GM19438 (cell line): ENCODE measurements around the gene CTF1.
"Not testable (repeated sequence)": the region's sequence is repeated elsewhere in the genome, so short reads cannot be mapped to it uniquely, and the experiment has no call there.

Source experiments
- ATAC-seq: cut with Tn5 transposase; IDR thresholded peaks from one replicate; pipeline ENCODE4 v1.9.1; 2021; ENCODE audit warnings: low read depth; ENCODE audit not compliant: unreplicated experiment

CTF1 gene

DNA sequence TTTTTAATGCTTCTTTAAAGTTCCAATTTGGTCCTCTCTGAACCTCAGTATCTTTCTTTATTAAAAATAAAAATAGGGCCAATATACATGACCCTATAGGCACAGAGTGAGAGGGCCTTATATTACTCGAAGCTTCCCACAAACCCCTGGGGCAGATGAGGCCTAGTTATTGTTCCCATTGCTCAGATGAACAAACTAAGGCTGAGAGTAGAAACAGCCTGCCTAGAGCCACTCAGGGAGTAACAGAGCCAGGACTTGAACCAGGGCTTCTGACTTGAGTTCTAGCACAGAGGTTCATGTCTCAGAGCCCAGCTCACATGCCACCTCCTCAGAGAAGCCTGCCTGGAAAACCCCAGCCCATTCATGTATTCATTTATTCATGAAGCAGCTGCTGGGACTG lies 10.3 kb upstream of the CTF1 start:
- ATAC-seq = no peak

DNA sequence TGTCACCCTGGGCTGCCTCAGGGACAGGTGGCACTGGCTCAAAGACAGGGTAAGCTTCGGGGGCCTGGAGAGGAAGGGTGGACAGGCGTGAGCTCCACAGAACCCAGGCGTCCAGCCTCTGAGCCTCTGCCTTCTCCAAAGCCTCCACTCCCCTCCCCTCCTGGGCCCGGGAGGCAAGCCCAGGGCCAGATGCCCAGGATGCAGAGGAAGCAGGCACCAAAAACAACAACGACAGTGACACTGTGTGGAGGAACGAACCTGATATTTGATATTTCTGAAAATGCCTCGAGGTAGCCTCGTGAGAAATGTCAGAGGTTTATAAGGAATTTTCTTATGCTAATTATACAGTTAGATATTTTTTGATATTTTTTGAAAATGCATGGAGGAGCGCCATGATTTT lies 8.5 kb upstream of the CTF1 start:
- ATAC-seq = no peak

DNA sequence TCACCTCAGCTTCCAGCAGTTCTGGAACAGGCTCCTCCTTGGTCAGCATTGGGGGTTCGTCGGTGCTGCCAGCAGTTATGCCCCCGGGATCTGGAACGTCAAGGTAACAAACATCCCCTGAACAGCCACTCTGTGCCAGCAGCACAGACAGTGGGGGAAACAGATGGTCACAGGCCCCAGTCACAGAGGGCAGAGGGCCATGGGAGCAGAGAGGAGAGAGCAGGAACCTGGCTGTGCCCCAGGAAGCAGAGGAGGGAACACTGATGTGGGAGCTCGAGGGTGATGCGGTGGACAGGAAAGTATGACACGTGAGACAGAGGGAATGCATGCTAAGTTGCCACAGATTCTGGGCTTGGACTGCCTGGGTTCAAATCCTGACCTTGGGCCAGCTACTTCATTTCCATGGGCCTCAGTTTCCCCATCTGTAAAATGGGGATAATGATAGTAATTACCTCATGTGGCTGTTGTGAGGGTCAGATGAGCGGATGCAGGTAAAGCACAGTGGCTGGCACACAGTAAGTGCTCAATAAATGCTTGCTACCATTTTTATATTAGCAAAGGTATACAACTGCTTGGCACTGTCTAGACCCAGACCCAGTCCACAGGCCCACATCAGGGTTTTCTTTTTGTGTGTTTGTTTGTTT lies 7.4 kb upstream of the CTF1 start:
- ATAC-seq = no peak

DNA sequence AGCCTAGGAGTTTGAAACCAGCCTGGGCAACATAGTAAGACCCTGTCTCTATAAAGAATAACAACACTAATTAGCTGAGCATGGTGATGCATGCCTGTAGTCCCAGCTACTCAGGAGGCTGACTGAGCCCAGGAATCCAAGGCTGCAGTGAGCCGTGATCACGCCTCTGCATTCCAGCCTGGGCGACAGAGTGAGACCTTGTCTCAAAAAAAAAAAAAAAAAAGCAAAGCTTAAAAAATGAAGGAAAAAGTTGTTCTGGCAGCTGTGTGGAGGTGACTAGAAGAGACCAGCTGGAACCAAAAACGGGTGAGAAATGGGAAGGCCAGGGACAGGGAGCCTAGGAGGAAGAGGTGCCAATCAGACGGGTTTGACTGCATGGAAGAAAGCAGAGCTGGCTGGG lies 6.7 kb upstream of the CTF1 start:
- no peak for ATAC-seq

DNA sequence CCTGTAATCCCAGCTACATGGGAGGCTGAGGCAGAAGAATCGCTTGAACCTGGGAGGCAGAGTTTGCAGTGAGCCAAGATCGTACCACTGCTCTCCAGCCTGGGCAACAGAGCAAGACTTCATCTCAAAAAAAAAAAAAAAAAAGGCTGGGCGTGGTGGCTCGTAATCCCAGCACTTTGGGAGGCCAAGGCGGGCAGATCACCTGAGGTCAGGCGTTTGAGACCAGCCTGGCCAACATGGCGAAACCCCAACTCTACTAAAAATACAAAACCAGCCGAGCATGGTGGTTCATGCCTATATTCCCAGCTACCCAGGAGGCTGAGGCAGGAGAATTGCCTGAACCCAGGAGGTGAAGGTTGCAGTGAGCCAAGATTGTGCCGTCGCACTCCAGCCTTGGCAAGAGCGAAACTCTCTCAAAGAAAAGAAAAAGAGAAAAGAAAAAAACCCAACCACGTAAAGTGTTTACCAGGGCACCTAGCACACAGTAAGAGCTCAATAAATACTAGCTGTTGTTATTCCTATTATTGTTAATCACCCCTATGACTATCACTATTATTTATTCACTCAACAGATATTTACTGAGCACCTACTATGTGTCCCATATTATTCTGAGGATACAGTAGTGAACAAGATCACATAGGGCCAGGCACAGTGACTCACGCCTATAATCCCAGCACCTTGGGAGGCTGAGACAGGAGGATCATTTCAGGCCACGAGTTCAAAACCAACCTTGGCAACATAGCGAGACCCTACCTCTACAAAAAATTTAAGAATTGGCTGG lies 5.2 kb upstream of the CTF1 start:
- not testable (repeated sequence) for ATAC-seq

DNA sequence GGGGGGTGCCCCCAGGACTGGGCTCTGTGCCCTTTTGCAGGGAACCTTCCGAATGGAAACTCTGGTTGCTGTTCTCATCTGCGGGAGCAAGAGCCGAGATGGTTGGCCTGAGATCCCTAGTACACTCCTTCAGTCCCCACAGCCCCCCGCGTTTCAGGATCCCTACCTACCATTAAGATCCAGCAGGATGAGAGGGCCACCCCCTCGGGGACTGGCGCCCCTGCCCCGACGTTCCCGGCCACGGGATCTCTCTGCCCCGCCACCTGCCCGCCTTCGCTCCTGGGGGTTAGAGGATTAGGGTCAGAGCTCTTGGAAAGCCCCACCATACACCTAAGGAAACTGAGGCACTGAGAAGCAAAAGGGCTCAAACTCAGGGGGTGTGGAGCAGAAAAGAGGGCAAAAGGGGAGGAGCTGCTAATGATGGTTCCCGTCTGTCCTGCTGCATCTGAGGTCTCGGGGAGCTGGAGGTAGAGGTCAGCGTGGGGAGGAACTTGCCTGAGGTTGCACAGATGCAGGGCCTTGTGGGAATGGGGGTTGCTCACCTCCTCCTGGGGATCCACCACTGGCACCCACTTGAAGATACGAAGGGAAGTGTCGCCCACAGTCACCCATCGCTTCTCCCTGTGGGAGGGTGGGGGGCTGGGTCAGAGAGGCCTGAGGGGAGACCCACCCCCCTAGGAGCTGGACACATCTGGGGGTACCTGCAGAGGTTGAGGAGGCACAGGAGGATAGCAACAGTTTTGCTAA lies 3.6 kb upstream of the CTF1 start:
- no peak for ATAC-seq

DNA sequence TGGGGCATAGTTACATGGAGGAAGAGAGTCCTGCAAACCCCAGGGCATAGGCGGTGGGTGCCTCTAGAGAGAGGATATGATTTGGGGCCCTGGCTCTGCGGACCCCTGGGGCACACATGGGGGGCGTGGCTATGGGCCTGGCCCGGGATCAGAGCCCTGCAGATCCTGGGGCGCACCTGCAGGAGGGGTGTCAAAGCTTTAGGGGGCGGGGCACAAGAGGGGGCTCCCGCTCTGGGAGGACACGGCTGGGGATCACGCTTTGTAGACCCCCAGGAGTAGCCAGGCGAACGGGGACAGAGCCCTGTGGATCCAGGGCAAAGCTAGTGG lies 3.0 kb upstream of the CTF1 start:
- peak; percentile 16 for ATAC-seq

DNA sequence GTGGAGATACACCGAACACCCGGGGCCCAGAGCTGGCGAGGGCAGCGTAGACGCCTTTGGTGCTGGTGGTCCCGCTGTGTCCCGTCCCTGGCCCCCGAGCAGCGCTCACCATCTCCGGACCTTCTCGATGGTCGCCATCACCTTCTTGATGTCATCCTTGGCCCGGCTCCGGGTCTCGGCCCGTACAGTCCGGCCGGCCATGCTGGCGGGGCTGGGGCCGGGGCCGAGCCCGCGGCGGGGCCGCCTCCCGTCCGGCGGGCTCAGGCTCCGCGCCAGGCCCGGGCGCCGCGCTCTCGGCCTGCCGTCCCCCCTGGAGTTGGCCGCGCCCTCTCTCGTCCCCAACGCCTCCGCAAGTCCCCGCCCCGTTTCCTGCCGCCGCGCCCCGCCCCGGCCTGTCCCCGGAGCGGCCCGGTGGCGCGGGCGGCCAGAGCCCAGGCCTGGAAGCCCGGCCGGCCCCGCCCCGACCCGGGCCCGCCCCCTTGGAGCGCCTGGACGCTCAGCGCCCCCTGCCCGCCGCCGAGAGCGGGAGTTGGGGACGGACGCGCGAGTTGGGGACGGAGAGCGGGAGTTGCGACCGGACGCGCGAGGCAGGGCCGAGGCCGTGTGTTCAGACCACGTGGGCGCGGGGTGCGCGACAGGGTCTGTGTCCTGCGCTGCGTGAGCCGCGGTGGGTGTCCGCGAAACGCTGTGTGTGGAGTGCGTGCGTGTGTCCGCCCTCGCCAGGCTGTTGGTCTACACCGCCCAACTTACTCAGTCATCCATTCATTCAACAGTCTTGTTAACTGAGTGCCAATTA lies 2.5 kb upstream of the CTF1 start, which contains the start of gene BCL7C:
TSS of gene BCL7C (minus strand) at position 334 of the 796 bp plus-strand sequence. CDS start at position 201, 133 bp downstream.
- ATAC-seq = peak; percentile 67

DNA sequence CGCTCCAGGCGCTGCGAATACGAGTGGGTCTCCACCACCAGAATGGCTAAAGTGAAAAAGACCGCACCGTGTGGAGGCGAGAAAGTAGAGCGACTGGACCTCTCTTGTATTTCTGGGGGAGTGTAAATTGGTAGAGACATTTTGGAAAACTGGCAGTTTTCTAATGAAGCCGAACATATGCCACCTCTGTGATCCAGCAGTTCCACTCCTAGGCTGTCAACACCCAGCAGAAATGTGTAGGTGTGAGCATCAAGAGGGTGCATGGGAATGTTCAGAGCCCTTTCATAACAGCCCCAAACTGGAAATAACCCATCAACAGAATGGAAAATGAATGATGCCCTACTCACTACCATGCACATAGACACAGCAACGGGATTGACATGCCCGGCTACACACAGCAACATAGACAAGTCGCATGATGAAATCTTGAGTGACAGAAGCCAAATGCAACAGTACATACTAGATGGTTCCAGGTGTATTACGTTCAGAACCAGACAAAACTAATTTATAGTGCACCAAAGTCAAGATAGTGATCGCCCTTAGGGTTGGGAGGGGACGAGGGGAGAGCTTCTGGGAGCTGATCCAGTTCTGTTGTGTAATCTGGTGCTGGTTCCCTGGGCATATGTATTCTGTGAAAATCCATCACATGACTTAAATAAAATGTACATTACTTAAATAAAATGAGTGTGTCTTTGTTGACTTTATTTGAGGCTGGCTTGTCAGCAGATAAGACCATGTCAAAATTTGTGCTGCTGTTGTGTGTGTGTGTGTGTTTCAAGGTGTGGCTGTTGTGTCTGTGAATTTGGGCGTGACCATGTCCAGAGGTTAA lies 1.7 kb upstream of the CTF1 start:
- no peak for ATAC-seq

DNA sequence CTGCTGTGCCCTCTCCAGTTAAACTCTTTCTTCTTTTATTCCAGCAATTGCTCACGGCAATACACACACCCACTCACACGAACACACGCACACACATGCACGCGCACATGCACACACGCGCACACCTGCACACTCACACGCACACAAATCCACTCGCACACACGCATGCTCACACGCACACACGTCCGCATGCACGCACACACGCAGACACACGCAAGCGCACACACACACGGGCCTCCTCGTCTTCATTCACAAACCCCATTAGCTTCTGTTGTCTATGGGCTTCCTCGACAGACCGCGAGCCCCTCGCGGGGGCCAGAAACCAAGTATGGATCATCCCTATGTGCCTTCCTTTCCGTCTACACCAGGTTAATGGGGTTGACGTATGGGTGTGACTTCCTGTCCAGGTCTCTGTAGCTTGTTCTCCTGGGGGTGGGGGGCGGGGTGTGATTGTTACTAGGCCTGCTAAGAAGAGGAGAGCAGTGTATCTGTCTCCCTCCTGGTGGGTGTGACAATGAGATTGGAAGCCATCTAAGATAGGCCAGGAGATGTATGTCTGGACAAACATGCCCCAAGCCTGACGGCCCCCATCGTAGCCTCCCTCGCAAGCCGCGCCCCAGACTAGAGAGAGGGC lies 670 bp upstream of the CTF1 start:
- ATAC-seq = no peak

DNA sequence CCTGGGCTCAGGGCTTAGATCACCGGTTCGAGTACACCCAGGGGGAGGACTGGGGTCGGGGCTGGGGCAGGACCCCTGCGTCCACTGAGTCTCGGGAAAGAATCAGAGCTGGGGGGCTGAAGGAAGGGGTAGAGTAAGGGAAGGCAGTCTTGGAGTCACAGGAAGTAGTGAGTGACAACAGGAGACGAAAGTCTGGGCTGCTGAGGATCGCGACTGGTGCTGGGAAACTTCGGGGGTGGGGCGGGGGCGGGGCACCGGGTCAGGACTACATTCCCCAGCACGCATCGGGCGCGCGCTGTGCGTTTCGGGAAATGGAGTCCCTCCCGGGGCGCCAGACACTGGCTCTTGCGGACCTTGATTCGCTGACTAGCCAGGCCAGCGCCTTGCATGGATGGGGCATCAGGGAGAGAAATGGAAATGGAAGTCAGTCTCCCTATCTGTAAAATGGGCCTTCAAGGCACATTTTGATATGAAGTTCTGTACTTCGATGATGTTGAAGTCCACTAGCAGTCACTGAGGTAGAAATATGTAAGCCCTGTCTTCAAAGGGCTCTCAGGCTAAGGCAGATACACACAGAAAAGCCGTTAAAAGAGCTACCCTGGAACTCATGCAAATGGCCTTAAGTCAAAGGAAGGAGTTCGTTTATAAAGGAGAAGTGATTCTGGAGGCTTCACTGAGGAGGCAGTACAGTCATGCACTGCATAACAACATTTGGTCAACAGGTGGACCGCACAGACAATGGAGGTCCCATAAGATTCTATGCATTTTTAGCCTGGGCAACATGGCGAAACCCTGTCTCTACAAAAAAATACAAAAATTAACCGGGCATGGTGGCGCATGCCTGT lies 697 bp downstream of the CTF1 start:
- peak; percentile 33 for ATAC-seq

DNA sequence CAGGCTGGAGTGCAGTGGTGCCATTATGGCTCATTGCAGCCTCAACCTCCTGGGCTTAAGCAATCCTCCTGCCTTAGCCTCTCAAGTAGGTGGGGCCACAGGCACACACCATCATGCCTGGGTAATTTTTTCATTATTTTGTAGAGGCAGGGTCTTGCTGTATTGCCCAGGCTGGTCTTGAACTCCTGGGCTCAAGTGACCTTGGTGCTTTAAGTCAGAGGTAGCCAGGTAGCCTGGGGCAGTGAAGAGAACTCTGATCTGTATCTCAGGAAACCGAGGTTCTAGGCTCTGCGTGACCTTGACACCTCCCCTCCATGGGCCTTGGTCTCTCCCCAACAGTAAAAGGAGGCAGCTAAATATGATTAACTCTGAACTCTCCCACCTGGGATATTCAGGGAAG lies 3.4 kb downstream of the CTF1 start:
- no peak for ATAC-seq

DNA sequence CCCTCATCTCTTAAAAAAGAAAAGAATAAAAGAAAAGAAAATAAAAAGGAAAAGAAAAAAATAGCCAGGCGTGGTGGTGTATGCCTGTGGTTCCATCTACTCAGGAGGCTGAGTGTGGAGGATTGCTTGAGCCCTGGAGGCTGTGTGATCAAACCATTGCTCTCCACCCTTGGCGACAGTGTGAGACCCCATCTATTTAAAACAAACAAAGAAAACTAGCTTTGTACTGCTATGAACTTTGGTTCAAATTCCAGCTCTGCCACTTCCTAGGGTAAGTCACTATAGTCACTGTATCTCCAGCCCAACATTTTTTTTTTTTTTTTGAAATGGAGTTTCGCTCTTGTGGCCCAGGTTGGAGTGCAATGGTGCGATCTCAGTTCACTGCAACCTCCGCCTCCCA lies 4.2 kb downstream of the CTF1 start:
- no peak for ATAC-seq

DNA sequence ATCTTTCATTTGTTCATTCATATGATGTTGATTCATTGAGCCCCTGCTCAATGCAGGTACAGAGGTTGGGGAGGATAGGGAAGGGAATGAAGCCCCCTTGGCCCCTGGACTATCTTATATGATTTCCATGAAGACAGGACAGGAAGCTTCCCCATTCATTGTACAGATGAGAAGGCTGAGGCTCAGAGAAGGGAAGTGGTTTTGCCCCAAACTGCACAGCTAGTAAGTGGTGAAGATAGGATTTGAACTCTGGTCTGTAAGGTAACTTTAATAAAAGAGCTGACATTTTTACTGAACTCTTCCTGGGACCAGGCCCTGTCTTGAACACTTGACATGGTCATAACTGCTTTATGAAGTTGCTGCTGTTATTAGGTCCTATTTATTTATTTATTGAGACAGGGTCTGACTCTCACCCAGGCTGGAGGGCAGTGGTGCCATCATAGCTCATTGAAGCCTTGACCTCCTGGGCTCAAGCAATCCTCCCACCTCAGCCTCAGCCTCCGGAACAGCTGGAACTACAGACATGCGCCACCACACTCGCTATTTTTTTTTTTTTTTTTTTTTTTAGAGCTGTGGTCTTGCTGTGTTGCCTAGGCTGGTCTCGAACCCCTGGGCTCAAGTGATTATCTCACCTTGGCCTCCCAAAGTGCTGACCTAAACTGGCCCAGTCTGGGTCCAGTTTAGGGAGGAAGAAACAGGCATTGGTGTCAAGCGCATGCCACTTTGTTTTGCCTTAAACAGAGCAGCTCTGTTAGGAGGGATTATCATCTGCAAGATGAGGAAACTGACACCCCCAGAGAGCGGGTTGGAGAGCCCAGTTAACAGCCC lies 5.0 kb downstream of the CTF1 start:
- ATAC-seq = no peak

DNA sequence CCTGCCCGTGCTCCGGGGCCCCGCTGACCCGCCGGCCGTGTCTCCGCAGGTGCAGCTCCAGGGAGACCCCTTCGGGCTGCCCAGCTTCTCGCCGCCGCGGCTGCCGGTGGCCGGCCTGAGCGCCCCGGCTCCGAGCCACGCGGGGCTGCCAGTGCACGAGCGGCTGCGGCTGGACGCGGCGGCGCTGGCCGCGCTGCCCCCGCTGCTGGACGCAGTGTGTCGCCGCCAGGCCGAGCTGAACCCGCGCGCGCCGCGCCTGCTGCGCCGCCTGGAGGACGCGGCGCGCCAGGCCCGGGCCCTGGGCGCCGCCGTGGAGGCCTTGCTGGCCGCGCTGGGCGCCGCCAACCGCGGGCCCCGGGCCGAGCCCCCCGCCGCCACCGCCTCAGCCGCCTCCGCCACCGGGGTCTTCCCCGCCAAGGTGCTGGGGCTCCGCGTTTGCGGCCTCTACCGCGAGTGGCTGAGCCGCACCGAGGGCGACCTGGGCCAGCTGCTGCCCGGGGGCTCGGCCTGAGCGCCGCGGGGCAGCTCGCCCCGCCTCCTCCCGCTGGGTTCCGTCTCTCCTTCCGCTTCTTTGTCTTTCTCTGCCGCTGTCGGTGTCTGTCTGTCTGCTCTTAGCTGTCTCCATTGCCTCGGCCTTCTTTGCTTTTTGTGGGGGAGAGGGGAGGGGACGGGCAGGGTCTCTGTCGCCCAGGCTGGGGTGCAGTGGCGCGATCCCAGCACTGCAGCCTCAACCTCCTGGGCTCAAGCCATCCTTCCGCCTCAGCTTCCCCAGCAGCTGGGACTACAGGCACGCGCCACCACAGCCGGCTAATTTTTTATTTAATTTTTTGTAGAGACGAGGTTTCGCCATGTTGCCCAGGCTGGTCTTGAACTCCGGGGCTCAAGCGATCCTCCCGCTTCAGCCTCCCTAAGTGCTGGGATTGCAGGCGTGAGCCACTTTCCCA lies 5.9 kb downstream of the CTF1 start:
- no peak for ATAC-seq

DNA sequence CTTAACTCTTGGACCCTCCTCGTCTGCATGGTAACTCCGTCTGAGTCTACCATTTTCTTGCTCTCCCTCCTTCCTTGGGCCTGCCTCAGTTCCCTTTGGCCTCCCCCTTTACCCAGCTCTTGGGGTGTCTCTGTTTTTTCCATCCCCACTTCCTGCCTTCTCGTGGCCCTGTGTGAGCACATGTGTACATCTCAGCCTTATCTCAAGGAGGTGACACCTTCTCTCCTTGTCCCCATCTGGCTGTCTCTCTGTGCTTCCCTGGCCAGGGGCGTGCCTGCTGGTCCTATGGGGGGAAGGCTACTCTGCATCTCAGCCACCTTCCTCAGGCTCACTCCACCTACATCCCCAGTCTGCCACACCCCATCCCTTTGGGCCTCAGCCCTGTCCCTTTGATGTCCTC lies 6.6 kb downstream of the CTF1 start:
- no peak for ATAC-seq

DNA sequence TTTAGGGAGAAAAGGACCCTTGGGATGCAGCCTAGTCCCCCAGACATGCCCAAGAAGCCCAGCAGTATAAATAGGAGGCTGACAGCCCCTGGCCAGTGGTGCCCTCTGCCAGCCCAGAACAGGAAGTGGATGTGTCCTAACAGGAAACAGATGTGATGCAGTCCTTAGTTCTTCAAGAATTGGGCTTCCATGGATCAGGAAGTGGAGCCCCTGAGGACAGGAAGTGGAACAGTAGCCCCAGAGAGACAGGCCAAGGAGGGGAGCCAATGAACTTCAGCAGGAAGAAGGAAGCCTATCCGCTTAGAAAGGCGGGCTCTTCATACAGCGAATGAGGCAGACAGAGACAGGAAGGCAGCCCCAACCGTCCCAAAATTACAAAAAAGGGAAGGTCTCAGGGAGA lies 7.2 kb downstream of the CTF1 start:
- no peak for ATAC-seq
